Liver (tissue), 9 donors: ENCODE results near the gene KATNAL1. TPM values are rescaled to one million over a fixed set of nuclear protein-coding genes. Genes with fewer than 3 reads are reported as not detected.

Source experiments
- DNase-seq: peaks from one replicate; pipeline ENCODE4 v3.0.0-alpha.2; 2017; ENCODE audit warnings: low spot score
- H3K27ac ChIP-seq, 2 donors: one replicate each; pipeline ENCODE4 v1.7.0; 2013; ENCODE audit warnings: inconsistent platforms in 2 of 2, low read length in 2 of 2, control low read depth in 1 of 2, low read depth in 1 of 2, mild to moderate bottlenecking in 1 of 2
- H3K27me3 ChIP-seq, 4 donors: one replicate each; pipeline versions ENCODE4 v1.6.1 to v1.7.0; 2013; ENCODE audit warnings: low read length in 3 of 4, inconsistent platforms in 1 of 4, mild to moderate bottlenecking in 1 of 4, moderate library complexity in 1 of 4; ENCODE audit not compliant: control insufficient read depth in 4 of 4, insufficient read depth in 4 of 4
- H3K36me3 ChIP-seq, 4 donors: one replicate each; pipeline versions ENCODE4 v1.6.1 to v1.7.0; 2013; ENCODE audit warnings: low read length in 3 of 4, mild to moderate bottlenecking in 3 of 4, low read depth in 1 of 4, moderate library complexity in 1 of 4; ENCODE audit not compliant: control insufficient read depth in 4 of 4, insufficient read depth in 3 of 4
- H3K4me1 ChIP-seq, 4 donors: one replicate each; pipeline versions ENCODE4 v1.6.1 to v1.7.0; 2013; ENCODE audit warnings: low read length in 3 of 4, mild to moderate bottlenecking in 3 of 4, moderate library complexity in 1 of 4; ENCODE audit not compliant: control insufficient read depth in 4 of 4, insufficient read depth in 4 of 4
- H3K4me3 ChIP-seq, 3 donors: one replicate each; pipeline versions ENCODE4 v1.6.1 to v1.7.0; 2013; ENCODE audit warnings: low read length in 3 of 3, control low read depth in 1 of 3, low read depth in 1 of 3, mild to moderate bottlenecking in 1 of 3
- H3K9ac ChIP-seq, 2 donors: one replicate each; pipeline ENCODE4 v1.7.0; 2013; ENCODE audit warnings: low read length in 2 of 2, mild to moderate bottlenecking in 2 of 2, moderate library complexity in 2 of 2, control low read depth in 1 of 2, low read depth in 1 of 2
- H3K9me3 ChIP-seq, 4 donors: one replicate each; pipeline versions ENCODE4 v1.6.1 to v1.7.0; 2013; ENCODE audit warnings: low read length in 3 of 4; ENCODE audit not compliant: control insufficient read depth in 4 of 4
- EGR1 ChIP-seq, 2 donors: IDR thresholded peaks; 2 replicates each; pipeline ENCODE4 v1.6.1; 2016 to 2018; ENCODE audit warnings: antibody characterized with exemption in 2 of 2, low read depth in 2 of 2
- FOXA1 ChIP-seq: IDR thresholded peaks from 2 replicates; pipeline ENCODE4 v1.6.1; 2016; ENCODE audit warnings: antibody characterized with exemption
- FOXA2 ChIP-seq: IDR thresholded peaks from 2 replicates; pipeline ENCODE4 v1.6.1; 2016; ENCODE audit warnings: antibody characterized with exemption
- GABPA ChIP-seq, 2 donors: IDR thresholded peaks in 1 of 2; conservative IDR thresholded peaks in 1 of 2; 2 replicates each; pipeline ENCODE4 v1.6.1; 2016; ENCODE audit warnings: antibody characterized with exemption in 2 of 2, mild to moderate bottlenecking in 1 of 2, moderate library complexity in 1 of 2
- HNF4A ChIP-seq, 2 donors: conservative IDR thresholded peaks; 2 replicates each; pipeline ENCODE4 v1.6.1; 2016; ENCODE audit warnings: antibody characterized with exemption in 2 of 2, mild to moderate bottlenecking in 2 of 2
- HNF4G ChIP-seq: IDR thresholded peaks from 2 replicates; pipeline ENCODE4 v1.6.1; 2016; ENCODE audit warnings: antibody characterized with exemption
- JUND ChIP-seq, 2 donors: IDR thresholded peaks; 2 replicates each; pipeline ENCODE4 v1.6.1; 2016; ENCODE audit warnings: antibody characterized with exemption in 2 of 2
- MAX ChIP-seq: IDR thresholded peaks from 2 replicates; pipeline ENCODE4 v1.6.1; 2016; ENCODE audit warnings: antibody characterized with exemption
- NR2F2 ChIP-seq: IDR thresholded peaks from 2 replicates; pipeline ENCODE4 v1.6.1; 2016; ENCODE audit warnings: antibody characterized with exemption
- RAD21 ChIP-seq, 2 donors: IDR thresholded peaks; 2 replicates each; pipeline ENCODE4 v1.6.1; 2016; ENCODE audit warnings: antibody characterized with exemption in 2 of 2, mild to moderate bottlenecking in 2 of 2
- REST ChIP-seq: IDR thresholded peaks from 2 replicates; pipeline ENCODE4 v1.6.1; 2016; ENCODE audit warnings: antibody characterized with exemption, mild to moderate bottlenecking
- RXRA ChIP-seq, 2 donors: IDR thresholded peaks; 2 replicates each; pipeline ENCODE4 v1.6.1; 2017 to 2018; ENCODE audit warnings: antibody characterized with exemption in 2 of 2, mild to moderate bottlenecking in 1 of 2
- SP1 ChIP-seq: IDR thresholded peaks from 2 replicates; pipeline ENCODE4 v1.6.1; 2018; ENCODE audit warnings: antibody characterized with exemption, mild to moderate bottlenecking
- TAF1 ChIP-seq: conservative IDR thresholded peaks from 2 replicates; pipeline ENCODE4 v1.6.1; 2016; ENCODE audit warnings: antibody characterized with exemption, mild to moderate bottlenecking
- YY1 ChIP-seq: IDR thresholded peaks from 2 replicates; pipeline ENCODE4 v1.6.1; 2016; ENCODE audit warnings: antibody characterized with exemption, mild to moderate bottlenecking
- WGBS: extraction: QIAGEN DNeasy Blood & Tissue Kit; methylation state at CpG from one replicate; pipeline ENCODE4 v1.1.7; 2013; 5-methylcytosine and 5-hydroxymethylcytosine counted together
- polyA plus RNA-seq, 2 donors: library from polyadenylated mRNA; stranded (reverse) in 1 of 2; unstranded in 1 of 2; fragments of 200-250 nt in 1 of 2; fragments of >200 nt in 1 of 2; fragmentation: Nextera tagmentation in 1 of 2; extraction: Ambion mirVana in 1 of 2; gene quantifications; one replicate each; pipeline versions ENCODE4 v1.2.1 to v1.2.3, GENCODE V29; 2013 to 2015
- total RNA-seq, 2 donors: library from RNA; depleted of rRNA; stranded (reverse); fragments of >200 nt; gene quantifications; one replicate each; pipeline ENCODE4 v1.2.3, GENCODE V29; 2014
- TF ChIP-seq, protein P1 (sequence below): IDR thresholded peaks from 2 replicates; pipeline ENCODE4 v1.6.1; 2016; ENCODE audit warnings: antibody characterized with exemption
- TF ChIP-seq, protein P2 (sequence below): IDR thresholded peaks from 2 replicates; pipeline ENCODE4 v1.6.1; 2016; ENCODE audit warnings: antibody characterized with exemption
- TF ChIP-seq, protein P3 (sequence below): fragments of 150-350 bp; IDR thresholded peaks from 2 replicates; pipeline ENCODE4 v1.5.1; 2017; ENCODE audit warnings: improper control_type of control experiment, low read depth, low read length; ENCODE audit not compliant: missing input control
- donor health status: healthy.
- donor health status: healthy.
- donor health status: healthy.
- donor health status: healthy.
- donor health status: healthy.

KATNAL1 gene
- total and polyA plus RNA-seq, 4 donors = 2.7 to 12.8 (median 6.0) TPM

DNA sequence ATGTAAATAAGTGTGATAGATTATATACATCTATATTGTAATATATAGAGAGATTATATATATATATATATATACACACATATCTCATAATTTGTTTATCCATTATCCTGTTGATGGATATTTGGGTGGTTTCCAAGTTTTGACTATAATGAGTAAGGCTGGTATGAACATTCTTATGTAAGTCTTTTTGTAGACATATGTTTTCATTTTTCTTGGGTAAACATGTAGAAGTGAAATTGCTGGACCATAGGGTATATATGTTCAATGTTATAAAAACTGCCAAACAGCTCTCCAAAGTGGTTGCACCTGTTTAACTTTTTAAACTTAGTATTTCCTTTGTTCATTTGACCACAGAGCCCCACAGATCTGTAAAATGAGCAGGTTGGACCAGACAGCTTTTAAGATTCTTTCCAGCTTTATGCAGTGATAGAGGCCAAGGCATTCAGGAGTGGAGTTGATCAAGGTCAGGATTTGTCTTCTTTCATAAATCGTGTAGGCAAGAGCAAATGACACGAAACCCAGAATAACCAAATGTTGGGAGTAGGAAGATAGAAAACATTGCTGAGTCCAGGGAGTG is 21.7 kb upstream of the KATNAL1 start:
- no peaks in the 10 kb centered on the region for H3K36me3 ChIP-seq
- H3K27ac ChIP-seq = no peak overlapping the region
- no peaks in the 10 kb centered on the region for H3K9me3 ChIP-seq
- DNase-seq = no peak
- 92% methylated on average over 2 of the region's 2 CpGs for WGBS
- H3K4me3 ChIP-seq = no peak overlapping the region
- H3K27me3 ChIP-seq = no peaks in the 10 kb centered on the region
- no peaks in the 10 kb centered on the region for H3K4me1 ChIP-seq
- H3K9ac ChIP-seq = no peak overlapping the region
- TF ChIP-seq HNF4A (conservative IDR thresholded peaks at IDR 0.05) (no peak), RXRA (IDR thresholded peaks at IDR 0.05) (no peak)

- Histone ChIP-seq H3K27me3 (no peaks in the 10 kb centered on the region), H3K9ac (no peak overlapping the region), H3K4me1 (no peaks in the 10 kb centered on the region), H3K9me3 (no peaks in the 10 kb centered on the region), H3K27ac (no peak overlapping the region), H3K4me3 (no peak overlapping the region), H3K36me3 (no peaks in the 10 kb centered on the region)
- no peak for TF ChIP-seq RAD21 (IDR thresholded peaks at IDR 0.05)
- no peak for TF ChIP-seq GABPA (IDR thresholded peaks at IDR 0.05 in 1 of 2, conservative IDR thresholded peaks at IDR 0.05 in 1 of 2)
- no peak for TF ChIP-seq FOXA1
- no peak for TF ChIP-seq JUND (IDR thresholded peaks at IDR 0.05)
- no peak for TF ChIP-seq SP1
- no peak for TF ChIP-seq HNF4G
- TF ChIP-seq YY1 = no peak
- no peak for TF ChIP-seq NR2F2
- no peak for TF ChIP-seq EGR1 (IDR thresholded peaks at IDR 0.05; ENCODE audit: low read depth in 2 of 2)
- TF ChIP-seq, protein P1, sequence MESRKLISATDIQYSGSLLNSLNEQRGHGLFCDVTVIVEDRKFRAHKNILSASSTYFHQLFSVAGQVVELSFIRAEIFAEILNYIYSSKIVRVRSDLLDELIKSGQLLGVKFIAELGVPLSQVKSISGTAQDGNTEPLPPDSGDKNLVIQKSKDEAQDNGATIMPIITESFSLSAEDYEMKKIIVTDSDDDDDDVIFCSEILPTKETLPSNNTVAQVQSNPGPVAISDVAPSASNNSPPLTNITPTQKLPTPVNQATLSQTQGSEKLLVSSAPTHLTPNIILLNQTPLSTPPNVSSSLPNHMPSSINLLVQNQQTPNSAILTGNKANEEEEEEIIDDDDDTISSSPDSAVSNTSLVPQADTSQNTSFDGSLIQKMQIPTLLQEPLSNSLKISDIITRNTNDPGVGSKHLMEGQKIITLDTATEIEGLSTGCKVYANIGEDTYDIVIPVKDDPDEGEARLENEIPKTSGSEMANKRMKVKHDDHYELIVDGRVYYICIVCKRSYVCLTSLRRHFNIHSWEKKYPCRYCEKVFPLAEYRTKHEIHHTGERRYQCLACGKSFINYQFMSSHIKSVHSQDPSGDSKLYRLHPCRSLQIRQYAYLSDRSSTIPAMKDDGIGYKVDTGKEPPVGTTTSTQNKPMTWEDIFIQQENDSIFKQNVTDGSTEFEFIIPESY = no peak
- TF ChIP-seq REST = no peak
- no peak for TF ChIP-seq HNF4A (conservative IDR thresholded peaks at IDR 0.05)
- TF ChIP-seq, protein P2, sequence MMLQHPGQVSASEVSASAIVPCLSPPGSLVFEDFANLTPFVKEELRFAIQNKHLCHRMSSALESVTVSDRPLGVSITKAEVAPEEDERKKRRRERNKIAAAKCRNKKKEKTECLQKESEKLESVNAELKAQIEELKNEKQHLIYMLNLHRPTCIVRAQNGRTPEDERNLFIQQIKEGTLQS = no peak
- no peak for TF ChIP-seq FOXA2
- TF ChIP-seq MAX = no peak
- no peak for TF ChIP-seq RXRA (IDR thresholded peaks at IDR 0.05)
- TF ChIP-seq, protein P3, sequence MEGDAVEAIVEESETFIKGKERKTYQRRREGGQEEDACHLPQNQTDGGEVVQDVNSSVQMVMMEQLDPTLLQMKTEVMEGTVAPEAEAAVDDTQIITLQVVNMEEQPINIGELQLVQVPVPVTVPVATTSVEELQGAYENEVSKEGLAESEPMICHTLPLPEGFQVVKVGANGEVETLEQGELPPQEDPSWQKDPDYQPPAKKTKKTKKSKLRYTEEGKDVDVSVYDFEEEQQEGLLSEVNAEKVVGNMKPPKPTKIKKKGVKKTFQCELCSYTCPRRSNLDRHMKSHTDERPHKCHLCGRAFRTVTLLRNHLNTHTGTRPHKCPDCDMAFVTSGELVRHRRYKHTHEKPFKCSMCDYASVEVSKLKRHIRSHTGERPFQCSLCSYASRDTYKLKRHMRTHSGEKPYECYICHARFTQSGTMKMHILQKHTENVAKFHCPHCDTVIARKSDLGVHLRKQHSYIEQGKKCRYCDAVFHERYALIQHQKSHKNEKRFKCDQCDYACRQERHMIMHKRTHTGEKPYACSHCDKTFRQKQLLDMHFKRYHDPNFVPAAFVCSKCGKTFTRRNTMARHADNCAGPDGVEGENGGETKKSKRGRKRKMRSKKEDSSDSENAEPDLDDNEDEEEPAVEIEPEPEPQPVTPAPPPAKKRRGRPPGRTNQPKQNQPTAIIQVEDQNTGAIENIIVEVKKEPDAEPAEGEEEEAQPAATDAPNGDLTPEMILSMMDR = no peak
- TF ChIP-seq TAF1 = no peak
- DNase-seq = no peak
- 81% methylated on average over 4 of the region's 4 CpGs for WGBS
These were observed 18.3 kb upstream of the KATNAL1 start for GRCh38 chr13:30325668-30326067.
